DOHH2 (cell line): ENCODE results near the gene CREB1.

Experiments
- H3F3A ChIP-seq: fragments of 200-600 bp; sonication (generic), shearing (Covaris generic); 2 replicates; pipeline ENCODE4 v1.6.0; 2016; ENCODE audit warnings: antibody characterized with exemption, mild to moderate bottlenecking; ENCODE audit not compliant: control insufficient read depth, insufficient read depth
- H3K27ac ChIP-seq: fragments of 200-600 bp; sonication (generic); 2 replicates; pipeline ENCODE4 v1.5.1; 2014; ENCODE audit warnings: low read depth, mild to moderate bottlenecking, low read length, moderate library complexity
- H3K27me3 ChIP-seq: fragments of 200-600 bp; sonication (generic); 2 replicates; pipeline ENCODE4 v1.6.1; 2014; ENCODE audit warnings: mild to moderate bottlenecking, low read length, mixed read lengths; ENCODE audit not compliant: control insufficient read depth
- H3K36me3 ChIP-seq: fragments of 200-600 bp; sonication (generic); 2 replicates; pipeline ENCODE4 v1.6.1; 2014; ENCODE audit warnings: mild to moderate bottlenecking, low read length, moderate library complexity, mixed read lengths; ENCODE audit not compliant: control insufficient read depth
- H3K4me1 ChIP-seq: fragments of 200-600 bp; sonication (generic); 2 replicates; pipeline ENCODE4 v1.6.1; 2014; ENCODE audit warnings: mild to moderate bottlenecking, low read length, mixed read lengths; ENCODE audit not compliant: control insufficient read depth
- H3K4me2 ChIP-seq: fragments of 200-600 bp; sonication (generic); 2 replicates; pipeline ENCODE4 v1.6.0; 2014; ENCODE audit warnings: mild to moderate bottlenecking, low read length, moderate library complexity
- H3K4me3 ChIP-seq: fragments of 200-600 bp; sonication (generic); 2 replicates; pipeline ENCODE4 v1.5.1; 2014; ENCODE audit warnings: mild to moderate bottlenecking, low read length, mixed read lengths
- H3K79me2 ChIP-seq: fragments of 200-600 bp; sonication (generic); 2 replicates; pipeline ENCODE4 v1.6.1; 2014; ENCODE audit warnings: mild to moderate bottlenecking, low read length, mixed read lengths; ENCODE audit not compliant: control insufficient read depth
- H3K9me2 ChIP-seq: fragments of 200-600 bp; sonication (generic); replicated peaks from 2 replicates; pipeline ENCODE4 v1.6.1; 2014; ENCODE audit warnings: mild to moderate bottlenecking, low read length, mixed read lengths; ENCODE audit not compliant: control insufficient read depth
- H3K9me3 ChIP-seq: fragments of 200-600 bp; sonication (generic); 2 replicates; pipeline ENCODE4 v1.6.1; 2014; ENCODE audit warnings: antibody characterized with exemption, low read length, mixed read lengths; ENCODE audit not compliant: control insufficient read depth, insufficient read depth
- H4K20me1 ChIP-seq: fragments of 200-600 bp; sonication (generic); 2 replicates; pipeline ENCODE4 v1.6.0; 2014; ENCODE audit warnings: low read depth, mild to moderate bottlenecking, antibody characterized with exemption, low read length, moderate library complexity; ENCODE audit not compliant: control insufficient read depth, insufficient read depth
- EZH2phosphoT487 ChIP-seq: fragments of 200-600 bp; sonication (generic); IDR thresholded peaks from 2 replicates; pipeline ENCODE4 v1.6.1; 2017; ENCODE audit warnings: borderline replicate concordance, mild to moderate bottlenecking, antibody characterized with exemption, low read length, moderate library complexity, mixed read lengths
- TF ChIP-seq, protein P1 (sequence below): fragments of 200-600 bp; sonication (generic); IDR thresholded peaks from one replicate; pipeline ENCODE4 v1.5.1; 2014; ENCODE audit warnings: antibody characterized with exemption, mild to moderate bottlenecking, low read depth, low read length; ENCODE audit not compliant: poor library complexity, severe bottlenecking

CREB1 gene

GRCh38 chr2:207502577-207503198, 27.1 kb upstream of the CREB1 start:
- H3K27me3 ChIP-seq, result peaks cover 26% of the 10 kb centered on the region; the same call in 1 of the 2 replicates
- H3K4me3 ChIP-seq, result no peak overlapping the region
- peaks cover 49% of the 10 kb centered on the region for H3K4me1 ChIP-seq
- H3K36me3 ChIP-seq, result no peaks in the 10 kb centered on the region
- H3K9me2 ChIP-seq, result no peaks in the 10 kb centered on the region
- H3F3A ChIP-seq, result no peaks in the 10 kb centered on the region
- no peaks in the 10 kb centered on the region for H3K79me2 ChIP-seq
- no peaks in the 10 kb centered on the region for H4K20me1 ChIP-seq
- no peaks in the 10 kb centered on the region for H3K9me3 ChIP-seq
- H3K27ac ChIP-seq, result no peak overlapping the region
- TF ChIP-seq EZH2phosphoT487, result no peak
- TF ChIP-seq, protein P1, sequence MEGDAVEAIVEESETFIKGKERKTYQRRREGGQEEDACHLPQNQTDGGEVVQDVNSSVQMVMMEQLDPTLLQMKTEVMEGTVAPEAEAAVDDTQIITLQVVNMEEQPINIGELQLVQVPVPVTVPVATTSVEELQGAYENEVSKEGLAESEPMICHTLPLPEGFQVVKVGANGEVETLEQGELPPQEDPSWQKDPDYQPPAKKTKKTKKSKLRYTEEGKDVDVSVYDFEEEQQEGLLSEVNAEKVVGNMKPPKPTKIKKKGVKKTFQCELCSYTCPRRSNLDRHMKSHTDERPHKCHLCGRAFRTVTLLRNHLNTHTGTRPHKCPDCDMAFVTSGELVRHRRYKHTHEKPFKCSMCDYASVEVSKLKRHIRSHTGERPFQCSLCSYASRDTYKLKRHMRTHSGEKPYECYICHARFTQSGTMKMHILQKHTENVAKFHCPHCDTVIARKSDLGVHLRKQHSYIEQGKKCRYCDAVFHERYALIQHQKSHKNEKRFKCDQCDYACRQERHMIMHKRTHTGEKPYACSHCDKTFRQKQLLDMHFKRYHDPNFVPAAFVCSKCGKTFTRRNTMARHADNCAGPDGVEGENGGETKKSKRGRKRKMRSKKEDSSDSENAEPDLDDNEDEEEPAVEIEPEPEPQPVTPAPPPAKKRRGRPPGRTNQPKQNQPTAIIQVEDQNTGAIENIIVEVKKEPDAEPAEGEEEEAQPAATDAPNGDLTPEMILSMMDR, result no peak
- peak overlapping the region; percentile 37 for H3K4me2 ChIP-seq

DNA sequence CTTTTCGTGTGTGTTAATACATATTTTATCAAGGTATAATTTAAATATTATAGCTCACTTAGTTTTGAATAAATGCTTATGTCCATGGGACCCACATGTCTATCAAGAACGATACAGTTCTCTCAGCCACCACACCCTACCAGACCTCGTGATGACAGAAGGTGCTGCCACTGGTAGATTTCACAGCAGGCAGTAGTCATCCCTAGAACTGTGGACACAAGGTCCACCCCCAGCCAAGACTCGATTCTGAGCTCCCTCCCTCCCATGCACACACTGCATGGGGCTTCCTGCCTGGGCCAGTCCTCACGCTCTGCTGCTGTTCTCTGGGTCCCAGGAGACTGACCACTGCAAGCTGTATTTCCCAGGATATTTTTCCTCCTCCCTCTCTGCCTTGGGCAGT, 26.5 kb upstream of the CREB1 start:
- Histone ChIP-seq H3K36me3 (no peaks in the 10 kb centered on the region), H3K27me3 (peaks cover 22% of the 10 kb centered on the region; the same call in 1 of the 2 replicates), H4K20me1 (no peaks in the 10 kb centered on the region), H3K4me3 (no peak overlapping the region), H3K4me1 (peaks cover 49% of the 10 kb centered on the region), H3K9me2 (no peaks in the 10 kb centered on the region), H3K9me3 (no peaks in the 10 kb centered on the region), H3K27ac (no peak overlapping the region), H3K4me2 (peak overlapping the region; percentile 37), H3K79me2 (no peaks in the 10 kb centered on the region), H3F3A (no peaks in the 10 kb centered on the region)
- no peak for TF ChIP-seq EZH2phosphoT487
- TF ChIP-seq, protein P1, result no peak

GRCh38 chr2:207504513-207505170, 25.1 kb upstream of the CREB1 start:
- Histone ChIP-seq H4K20me1 (no peaks in the 10 kb centered on the region), H3K4me1 (peaks cover 41% of the 10 kb centered on the region), H3K4me3 (no peak overlapping the region), H3K27ac (no peak overlapping the region), H3K9me2 (no peaks in the 10 kb centered on the region), H3K4me2 (no peak overlapping the region), H3K27me3 (peaks cover 24% of the 10 kb centered on the region; the same call in 1 of the 2 replicates), H3K36me3 (no peaks in the 10 kb centered on the region), H3K79me2 (no peaks in the 10 kb centered on the region), H3K9me3 (no peaks in the 10 kb centered on the region), H3F3A (no peaks in the 10 kb centered on the region)
- TF ChIP-seq, protein P1, result no peak
- no peak for TF ChIP-seq EZH2phosphoT487
